VCaP (cell line): ENCODE data around the gene TFG.
A peak's percentile ranks its signal among the peaks of the same experiment; 100 is the strongest.
"Not testable (repeated sequence)": the region's sequence is repeated elsewhere in the genome, so short reads cannot be mapped to it uniquely, and the experiment has no call there.

Source experiments
- H3K27ac ChIP-seq: fragments of 450-650 bp; 2 replicates; pipeline ENCODE4 v1.5.1; 2017
- CTCF ChIP-seq: fragments of 450-650 bp; conservative IDR thresholded peaks from 2 replicates; pipeline ENCODE4 v1.5.1; 2017; ENCODE audit warnings: mild to moderate bottlenecking, moderate library complexity

Gene TFG

GRCh38 chr3:100708989-100709841 lies at the start of gene TFG:
Gene TFG, plus strand, starts transcription at chr3:100709494. Its CDS starts 4,192 bp downstream, at chr3:100713686.
- no peak for TF ChIP-seq CTCF
- peak within 1 kb of the TSS; percentile 81 for H3K27ac ChIP-seq

DNA sequence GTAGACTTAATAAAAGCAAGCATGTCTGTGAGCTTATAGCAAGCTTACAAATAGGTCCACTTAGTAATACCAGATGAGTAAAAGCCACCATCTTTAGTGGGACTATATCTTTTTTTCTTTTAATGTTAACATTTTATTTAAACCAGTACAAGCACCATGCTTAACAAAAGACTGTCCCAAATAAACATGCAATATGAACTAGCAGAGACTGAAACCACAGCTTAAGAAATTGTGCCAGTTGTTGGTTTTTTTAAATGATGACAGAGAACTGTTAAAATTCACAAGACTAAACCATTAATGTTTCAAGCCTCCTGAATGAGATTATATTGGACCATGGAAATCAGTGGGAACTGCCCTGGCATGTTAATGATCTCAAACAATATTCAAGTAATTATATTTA lies 48.0 kb upstream of the TFG start:
- H3K27ac ChIP-seq: not testable (repeated sequence)

GRCh38 chr3:100662113-100662823 lies 47.0 kb upstream of the TFG start:
- no peak overlapping the region for H3K27ac ChIP-seq
- TF ChIP-seq CTCF: no peak

DNA sequence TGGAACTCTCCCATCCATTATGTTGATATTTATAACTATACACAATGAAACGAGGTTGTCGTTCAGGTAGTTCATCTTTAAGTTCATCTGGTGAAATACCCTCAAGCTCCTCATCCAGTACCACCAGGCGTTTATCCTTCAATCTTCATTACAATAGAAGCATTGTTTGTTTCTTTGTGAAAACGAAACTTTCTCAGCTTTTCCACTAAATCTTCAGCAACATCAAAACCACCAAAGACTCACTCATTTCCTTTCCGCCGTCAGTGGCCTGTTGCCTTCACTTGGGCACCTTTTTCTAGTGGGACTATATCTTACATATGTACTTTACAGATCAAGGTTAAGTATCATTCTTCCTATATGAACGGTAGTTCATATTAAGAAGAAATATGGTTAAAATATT lies 44.1 kb upstream of the TFG start:
- no peak for TF ChIP-seq CTCF

DNA sequence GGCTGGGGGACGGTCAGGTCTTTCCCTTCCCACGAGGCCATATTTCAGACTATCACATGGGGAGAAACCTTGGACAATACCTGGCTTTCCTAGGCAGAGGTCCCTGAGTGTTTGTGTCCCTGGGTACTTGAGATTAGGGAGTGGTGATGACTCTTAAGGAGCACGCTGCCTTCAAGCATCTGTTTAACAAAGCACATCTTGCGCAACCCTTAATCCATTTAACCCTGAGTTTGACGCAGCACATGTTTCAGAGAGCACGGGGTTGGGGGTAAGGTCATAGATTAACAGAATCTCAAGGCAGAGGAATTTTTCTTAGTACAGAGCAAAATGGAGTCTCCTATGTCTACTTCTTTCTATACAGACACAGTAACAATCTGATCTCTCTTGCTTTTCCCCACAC lies 42.6 kb upstream of the TFG start:
- not testable (repeated sequence) for H3K27ac ChIP-seq

More for the DNA sequence above, 44.1 kb upstream of the TFG start:
- no peak overlapping the region for H3K27ac ChIP-seq

- H3K27ac ChIP-seq: not testable (repeated sequence)
Measured at GRCh38 chr3:100667316-100667715, 42.0 kb upstream of the TFG start.

GRCh38 chr3:100670995-100671394 lies 38.3 kb upstream of the TFG start:
- H3K27ac ChIP-seq: not testable (repeated sequence)

DNA sequence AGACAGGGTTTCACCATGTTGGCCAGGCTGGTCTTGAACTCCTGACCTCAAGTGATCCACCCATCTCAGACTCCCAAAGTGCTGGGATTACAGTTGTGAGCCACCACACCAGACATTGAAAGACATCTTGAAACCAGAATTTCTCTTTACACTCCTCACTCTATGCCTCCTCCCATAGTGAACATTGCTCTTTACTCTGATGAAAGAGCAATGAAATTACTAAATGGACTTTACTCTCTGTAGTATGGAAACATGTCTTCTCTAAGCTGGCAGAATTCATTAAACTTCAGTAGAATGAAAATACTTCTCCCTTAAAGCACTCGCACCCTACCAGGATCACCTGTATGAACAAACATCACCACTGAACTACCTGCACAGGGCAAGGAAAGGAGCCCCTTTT lies 27.8 kb upstream of the TFG start:
- H3K27ac ChIP-seq: no peak overlapping the region
- no peak for TF ChIP-seq CTCF

GRCh38 chr3:100682056-100682853 lies 27.0 kb upstream of the TFG start:
- TF ChIP-seq CTCF: no peak

More at GRCh38 chr3:100682056-100682853, 27.0 kb upstream of the TFG start:
- no peak overlapping the region for H3K27ac ChIP-seq
